Activated CD4-positive, CD25-positive, alpha-beta regulatory T cell treated with anti-CD3 and anti-CD28 coated beads, Interleukin-2, amount 50 U/mL, for 24 hours (primary cell): ENCODE measurements around the gene MZT1.
A peak's percentile ranks its signal among the peaks of the same experiment; 100 is the strongest.
"Not testable (repeated sequence)": the region's sequence is repeated elsewhere in the genome, so short reads cannot be mapped to it uniquely, and the experiment has no call there.

Experiments
- ATAC-seq, 2 donors: fragments of 150-1000 bp; cut with Tn5 transposase; one replicate each; pipeline ENCODE4 v1.10.0; 2021; ENCODE audit warnings: mild to moderate bottlenecking in 1 of 2, moderate library complexity in 1 of 2

MZT1 gene

GRCh38 chr13:72727417-72728289, at the start of gene MZT1, which contains the start of gene BORA:
MZT1 (minus strand) TSS chr13:72727629; CDS start chr13:72727602, 27 bp downstream.
BORA (plus strand) TSS chr13:72727923; CDS start chr13:72728941, 1,018 bp downstream.
- ATAC-seq = peak; percentile 95 to 96

GRCh38 chr13:72774019-72774418, 46.6 kb upstream of the MZT1 start:
- ATAC-seq = no peak

GRCh38 chr13:72763411-72763810, 36.0 kb upstream of the MZT1 start:
- no peak for ATAC-seq

GRCh38 chr13:72760189-72760588, 32.8 kb upstream of the MZT1 start:
- no peak for ATAC-seq

- peak in 1 of 2 donors; percentile 58 for ATAC-seq
These were observed 30.5 kb upstream of the MZT1 start for GRCh38 chr13:72757792-72758535.

- ATAC-seq = no peak
These were observed 26.7 kb upstream of the MZT1 start for GRCh38 chr13:72754111-72754510.

- no peak for ATAC-seq
These were observed 23.8 kb upstream of the MZT1 start for GRCh38 chr13:72751220-72751619.

- peak in 1 of 2 donors; percentile 65 for ATAC-seq
These were observed 17.8 kb upstream of the MZT1 start for GRCh38 chr13:72745260-72745659.

- ATAC-seq = no peak
These were observed 12.6 kb upstream of the MZT1 start for GRCh38 chr13:72740015-72740414.

- ATAC-seq = no peak
These were observed 9.6 kb upstream of the MZT1 start for GRCh38 chr13:72737033-72737432.

- ATAC-seq = no peak
These were observed 819 bp upstream of the MZT1 start for GRCh38 chr13:72728290-72728605.

- ATAC-seq = peak; percentile 4 to 10
These were observed 558 bp downstream of the MZT1 start for GRCh38 chr13:72726726-72727416.

- not testable (repeated sequence) for ATAC-seq
These were observed 1.2 kb downstream of the MZT1 start for GRCh38 chr13:72726185-72726584.

GRCh38 chr13:72716776-72717175, 10.7 kb downstream of the MZT1 start:
- no peak for ATAC-seq

GRCh38 chr13:72700509-72700908, 26.9 kb downstream of the MZT1 start:
- no peak for ATAC-seq

- no peak for ATAC-seq
These were observed 29.3 kb downstream of the MZT1 start for GRCh38 chr13:72698164-72698563.

GRCh38 chr13:72696579-72696978, 30.9 kb downstream of the MZT1 start:
- no peak for ATAC-seq

- no peak for ATAC-seq
These were observed 33.1 kb downstream of the MZT1 start for GRCh38 chr13:72694314-72694713.

GRCh38 chr13:72693832-72694231, 33.6 kb downstream of the MZT1 start:
- no peak for ATAC-seq

GRCh38 chr13:72692884-72693514, 34.4 kb downstream of the MZT1 start:
- no peak for ATAC-seq

GRCh38 chr13:72689181-72689696, 38.2 kb downstream of the MZT1 start:
- ATAC-seq = no peak

- no peak for ATAC-seq
These were observed 40.7 kb downstream of the MZT1 start for GRCh38 chr13:72686766-72687165.

- no peak for ATAC-seq
These were observed 47.1 kb downstream of the MZT1 start for GRCh38 chr13:72680353-72680752.
